GM12878 (cell line): ENCODE measurements around the gene CFAP410. TPM values are rescaled to one million over a fixed set of nuclear protein-coding genes. Genes with fewer than 3 reads are reported as not detected.

ENCODE experiments used
- ATF2 ChIP-seq: IDR thresholded peaks from 2 replicates; pipeline ENCODE4 v1.6.1; 2012; ENCODE audit warnings: low read length, inconsistent platforms
- BHLHE40 ChIP-seq, 2 experiments: fragments of 450-650 bp in 1 of 2; IDR thresholded peaks; 2 replicates each; pipeline ENCODE4 v1.6.1; 2011 to 2017; ENCODE audit warnings: low read depth in 2 of 2, borderline replicate concordance in 1 of 2, improper control_type of control experiment in 1 of 2, low read length in 1 of 2, mild to moderate bottlenecking in 1 of 2
- CHD1 ChIP-seq: IDR thresholded peaks from 2 replicates; pipeline ENCODE4 v1.6.1; 2012; ENCODE audit warnings: low read depth, low read length, improper control_type of control experiment
- CREM ChIP-seq: IDR thresholded peaks from 2 replicates; pipeline ENCODE4 v1.6.1; 2014; ENCODE audit warnings: antibody characterized with exemption, low read depth
- EGR1 ChIP-seq, 2 experiments: IDR thresholded peaks; 1 replicate in 1 of 2; 2 replicates in 1 of 2; pipeline ENCODE4 v1.6.1; 2011 to 2012; ENCODE audit warnings: low read depth in 2 of 2, low read length in 2 of 2, borderline replicate concordance in 1 of 2, mild to moderate bottlenecking in 1 of 2, moderate library complexity in 1 of 2
- EP300 ChIP-seq, 2 experiments: fragments of 150-350 bp in 1 of 2; IDR thresholded peaks; 2 replicates each; pipeline ENCODE4 v1.6.1; 2011 to 2012; ENCODE audit warnings: low read depth in 2 of 2, low read length in 2 of 2, borderline replicate concordance in 1 of 2, improper control_type of control experiment in 1 of 2, inconsistent platforms in 1 of 2; ENCODE audit not compliant: control insufficient read depth in 1 of 2
- EZH2 ChIP-seq: IDR thresholded peaks from 2 replicates; pipeline ENCODE4 v1.6.1; 2012; ENCODE audit warnings: low read depth, mild to moderate bottlenecking, control low read depth, inconsistent platforms, low read length, borderline replicate concordance; ENCODE audit not compliant: control insufficient read depth
- GABPA ChIP-seq: IDR thresholded peaks from 2 replicates; pipeline ENCODE4 v1.6.1; 2014; ENCODE audit warnings: antibody characterized with exemption, low read depth, mild to moderate bottlenecking, inconsistent platforms
- HSF1 ChIP-seq: fragments of 150-350 bp; IDR thresholded peaks from 2 replicates; pipeline ENCODE4 v1.6.1; 2014; ENCODE audit warnings: mild to moderate bottlenecking, low read depth, low read length
- NRF1 ChIP-seq: conservative IDR thresholded peaks from 2 replicates; pipeline ENCODE4 v1.6.1; 2011; ENCODE audit warnings: mild to moderate bottlenecking, low read depth, low read length, improper control_type of control experiment
- RAD21 ChIP-seq: IDR thresholded peaks from 2 replicates; pipeline ENCODE4 v1.6.1; 2011; ENCODE audit warnings: mild to moderate bottlenecking, low read depth, low read length, moderate library complexity; ENCODE audit not compliant: insufficient read depth
- RB1 ChIP-seq: fragments of 450-650 bp; formaldehyde crosslinking; IDR thresholded peaks from 2 replicates; pipeline ENCODE4 v1.6.1; 2017; ENCODE audit warnings: mild to moderate bottlenecking, borderline replicate concordance
- RELA ChIP-seq: fragments of 450-650 bp; IDR thresholded peaks from 2 replicates; pipeline ENCODE4 v1.8.0; 2014; ENCODE audit warnings: borderline replicate concordance; ENCODE audit not compliant: partially characterized antibody
- RELB ChIP-seq: fragments of 450-650 bp; IDR thresholded peaks from 2 replicates; pipeline ENCODE4 v1.6.1; 2017; ENCODE audit warnings: low read depth, mild to moderate bottlenecking, moderate library complexity
- SMC3 ChIP-seq: IDR thresholded peaks from 2 replicates; pipeline ENCODE4 v1.6.1; 2011; ENCODE audit warnings: low read length, improper control_type of control experiment, borderline replicate concordance
- SPI1 ChIP-seq: IDR thresholded peaks from 2 replicates; pipeline ENCODE4 v1.6.1; 2011; ENCODE audit warnings: low read depth, mild to moderate bottlenecking, low read length, moderate library complexity, borderline replicate concordance; ENCODE audit not compliant: insufficient read depth
- SUPT20H ChIP-seq: IDR thresholded peaks from 2 replicates; pipeline ENCODE4 v1.6.1; 2011; ENCODE audit warnings: low read depth, mild to moderate bottlenecking, low read length, moderate library complexity, borderline replicate concordance; ENCODE audit not compliant: control insufficient read depth
- WRNIP1 ChIP-seq: IDR thresholded peaks from 2 replicates; pipeline ENCODE4 v1.6.1; 2011; ENCODE audit warnings: low read depth, low read length, improper control_type of control experiment, borderline replicate concordance
- YBX1 ChIP-seq: fragments of 450-650 bp; IDR thresholded peaks from 2 replicates; pipeline ENCODE4 v1.6.1; 2016; ENCODE audit warnings: antibody characterized with exemption
- ZBTB40 ChIP-seq: fragments of 450-650 bp; IDR thresholded peaks from 2 replicates; pipeline ENCODE4 v1.6.1; 2016; ENCODE audit warnings: mild to moderate bottlenecking, moderate library complexity, borderline replicate concordance
- polyA plus RNA-seq, 11 experiments: library from polyadenylated mRNA; depleted of rRNA in 4 of 11; unstranded in 6 of 11; stranded (reverse) in 5 of 11; fragments of >200 nt; fragmentation: Nextera tagmentation in 4 of 11; fragmentation: Illumina TruSeq in 1 of 11; extraction: Ambion mirVana in 4 of 11; extraction: Trizol in 1 of 11; gene quantifications; 1 replicate in 1 of 11; 2 replicates in 10 of 11; pipeline versions ENCODE4 v1.2.1 to v1.2.3, GENCODE V29; 2011 to 2016; ENCODE audit warnings: inconsistent platforms in 2 of 11, missing spikeins in 2 of 11, low read depth in 1 of 11
- total RNA-seq, 4 experiments: library from RNA; depleted of rRNA in 3 of 4; stranded (reverse); fragments of >200 nt in 3 of 4; fragmentation: Illumina TruSeq in 1 of 4; extraction: Trizol in 1 of 4; gene quantifications; 2 replicates each; pipeline versions ENCODE4 v1.2.1 to v1.2.3, GENCODE V29; 2013 to 2021

CFAP410 gene
- total and polyA plus RNA-seq, 10 of the 15 experiments (the other 5 are each of a cell fraction or from before 2014, with no cell fraction given), result 0.14 to 24.8 (median 11.3) TPM

- TF ChIP-seq ZBTB40, result no peak
- peak; percentile 81 to 82 for TF ChIP-seq BHLHE40 (IDR thresholded peaks at IDR 0.05; ENCODE audit: borderline replicate concordance in 1 of 2, low read depth in 2 of 2, low read length in 1 of 2)
- TF ChIP-seq RELA, result no peak
- peak; percentile 86 for TF ChIP-seq SMC3
- no peak for TF ChIP-seq CREM
- TF ChIP-seq CHD1, result no peak
- no peak for TF ChIP-seq NRF1
- TF ChIP-seq HSF1, result no peak
- no peak for TF ChIP-seq ATF2
- no peak for TF ChIP-seq EP300 (IDR thresholded peaks at IDR 0.05; ENCODE audit: borderline replicate concordance in 1 of 2, control insufficient read depth in 1 of 2, low read depth in 2 of 2, low read length in 2 of 2)
- TF ChIP-seq SPI1, result no peak
- TF ChIP-seq SUPT20H, result no peak
- TF ChIP-seq EZH2, result no peak
- TF ChIP-seq RAD21, result peak; percentile 90
- no peak for TF ChIP-seq EGR1 (IDR thresholded peaks at IDR 0.05; ENCODE audit: borderline replicate concordance in 1 of 2, low read depth in 2 of 2, low read length in 2 of 2)
- TF ChIP-seq RB1, result peak; percentile 50; the same call in 1 of the 2 replicates
- TF ChIP-seq WRNIP1, result peak; percentile 60; the same call in 1 of the 2 replicates
- no peak for TF ChIP-seq YBX1
- peak; percentile 87; the same call in 1 of the 2 replicates for TF ChIP-seq RELB
- TF ChIP-seq GABPA, result no peak
These were observed 41.5 kb downstream of the CFAP410 start (continued) for GRCh38 chr21:44297525-44298290.
